GM04504 (cell line): ENCODE measurements around the gene CCDC61.

Experiments
- DNase-seq: peaks from one replicate; pipeline ENCODE4 v3.0.0-alpha.2; 2012; ENCODE audit warnings: low read depth

CCDC61 gene

DNA sequence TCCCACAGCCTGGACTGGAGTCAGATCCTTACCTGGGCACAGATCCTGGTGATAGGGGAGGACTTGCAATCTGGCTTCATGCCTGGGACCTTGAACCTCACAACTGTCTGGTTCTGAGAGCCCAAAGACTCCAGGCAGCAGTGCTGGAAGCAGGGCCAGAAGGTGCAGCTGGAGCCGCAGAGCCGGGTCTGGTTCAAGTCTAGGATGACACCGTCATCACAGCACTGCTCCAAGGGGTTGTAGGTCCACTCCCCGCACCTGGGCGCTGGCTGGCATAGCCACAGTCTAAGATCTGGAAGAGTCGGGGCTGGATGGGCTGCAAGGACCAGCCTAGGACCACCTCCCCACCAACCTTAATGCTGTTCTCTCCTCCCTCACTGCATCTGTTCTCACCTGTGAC, 44.9 kb downstream of the CCDC61 start:
- DNase-seq, result no peak

DNA sequence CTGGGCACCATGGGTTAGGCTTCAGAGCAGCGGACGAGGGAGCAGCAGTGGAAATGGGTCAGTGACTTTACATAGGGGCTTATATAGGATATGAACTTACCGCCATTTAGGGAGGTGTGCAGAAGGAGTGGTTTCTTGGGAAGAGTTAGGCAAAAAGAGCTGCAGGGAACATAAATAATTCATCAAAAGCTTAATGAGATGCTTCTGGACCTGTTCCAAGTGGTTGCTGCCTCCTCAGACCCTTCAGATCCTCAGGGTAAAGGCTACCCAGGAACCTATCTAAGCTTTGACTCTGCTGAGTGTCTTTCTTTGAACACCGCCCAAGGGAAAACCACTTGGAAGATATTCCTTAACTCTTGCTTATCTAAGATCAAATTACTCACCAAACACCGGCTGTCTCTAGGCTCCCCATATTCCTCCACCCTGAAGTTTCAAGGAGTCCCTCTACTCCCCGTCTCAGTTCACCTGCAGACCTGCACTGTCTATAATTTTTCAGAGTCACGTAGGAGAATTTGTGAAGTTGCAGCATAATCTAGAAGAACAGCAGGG, 45.8 kb downstream of the CCDC61 start, which contains the start of gene IGFL4:
TSS of gene IGFL4 (minus strand) at position 51 of the 549 bp plus-strand sequence. CDS start at position 11, 40 bp downstream.
- DNase-seq, result no peak

- DNase-seq, result no peak
Observed at GRCh38 chr19:46042252-46042883, 47.1 kb downstream of the CCDC61 start.

GRCh38 chr19:46043519-46043918, 48.3 kb downstream of the CCDC61 start:
- no peak for DNase-seq

DNA sequence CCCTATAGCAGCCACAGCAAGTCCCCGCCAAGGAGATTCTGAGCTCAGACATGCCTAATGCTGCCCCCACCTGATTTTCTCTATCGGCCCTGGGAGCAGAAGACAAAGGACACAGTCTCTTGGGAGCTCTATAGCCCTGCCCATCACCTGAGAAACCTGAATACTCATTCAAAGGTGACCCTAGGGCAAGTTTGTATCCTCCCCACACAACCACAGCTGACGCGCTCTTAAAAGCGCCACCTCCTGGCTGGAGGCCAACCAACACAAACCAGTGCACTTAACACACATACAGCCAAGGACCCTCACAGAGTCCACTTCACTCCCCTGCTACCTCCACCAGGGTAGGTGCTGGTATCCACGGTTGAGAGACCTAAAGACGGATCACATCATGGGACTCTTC, 54.3 kb downstream of the CCDC61 start:
- no peak for DNase-seq

- no peak for DNase-seq
Observed at GRCh38 chr19:46052896-46053295, 57.6 kb downstream of the CCDC61 start.

- DNase-seq, result no peak
Observed at GRCh38 chr19:46056536-46056935, 61.3 kb downstream of the CCDC61 start.

- no peak for DNase-seq
Observed at GRCh38 chr19:46058778-46059177, 63.5 kb downstream of the CCDC61 start.

GRCh38 chr19:46060012-46060411, 64.7 kb downstream of the CCDC61 start:
- no peak for DNase-seq

GRCh38 chr19:46063201-46063600, 67.9 kb downstream of the CCDC61 start:
- DNase-seq, result no peak

DNA sequence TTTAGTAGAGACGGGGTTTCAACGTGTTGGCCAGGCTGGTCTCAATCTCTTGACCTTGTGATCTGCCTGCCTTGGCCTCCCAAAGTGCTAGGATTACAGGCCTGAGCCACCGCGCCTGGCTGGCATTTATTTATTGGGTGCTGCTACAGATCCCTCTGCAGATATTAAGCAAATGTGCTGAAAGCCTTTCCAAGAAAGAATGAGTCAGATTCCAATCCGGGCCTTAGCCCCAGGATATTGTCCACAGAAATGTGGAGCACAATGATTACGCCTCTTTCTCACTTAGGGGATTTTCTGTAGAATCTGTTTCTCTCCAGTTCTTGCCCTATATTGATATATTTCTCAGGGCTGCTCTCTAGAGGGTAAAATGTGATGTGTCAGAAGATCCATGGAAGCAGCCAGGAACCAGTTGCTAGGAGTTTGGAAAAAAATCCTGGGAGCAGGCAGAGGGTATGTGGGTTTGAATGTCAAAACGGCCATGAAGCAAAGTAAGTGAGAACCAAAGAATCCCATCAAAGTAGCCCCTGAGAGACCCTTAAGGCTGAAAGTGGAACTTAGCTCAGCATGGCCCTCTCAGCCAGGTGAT, 70.3 kb downstream of the CCDC61 start:
- peak; percentile 22 for DNase-seq

- DNase-seq, result no peak
Observed at GRCh38 chr19:46066471-46066870, 71.2 kb downstream of the CCDC61 start.

- no peak for DNase-seq
Observed at GRCh38 chr19:46067691-46068090, 72.4 kb downstream of the CCDC61 start.
